Right lobe of liver (tissue), 4 donors: ENCODE data around the gene FAXDC2.

Experiments used
- POLR2A ChIP-seq: fragments of 450-650 bp; IDR thresholded peaks from one replicate; pipeline ENCODE4 v1.6.1; 2017; ENCODE audit warnings: antibody characterized with exemption, mild to moderate bottlenecking
- TF ChIP-seq, protein P1 (sequence below), 4 donors: fragments of 200-600 bp in 3 of 4; fragments of 450-650 bp in 1 of 4; IDR thresholded peaks; one replicate each; pipeline versions ENCODE4 v1.5.1 to v1.8.0; 2016 to 2022; ENCODE audit warnings: antibody characterized with exemption in 4 of 4, mild to moderate bottlenecking in 2 of 4
- donor health status: DM: no; HTN: no; CAD: no.
- donor health status: DM: no; HTN: no; CAD: no.
- donor health status: DM: no; HTN: yes; CAD: no.

DNA sequence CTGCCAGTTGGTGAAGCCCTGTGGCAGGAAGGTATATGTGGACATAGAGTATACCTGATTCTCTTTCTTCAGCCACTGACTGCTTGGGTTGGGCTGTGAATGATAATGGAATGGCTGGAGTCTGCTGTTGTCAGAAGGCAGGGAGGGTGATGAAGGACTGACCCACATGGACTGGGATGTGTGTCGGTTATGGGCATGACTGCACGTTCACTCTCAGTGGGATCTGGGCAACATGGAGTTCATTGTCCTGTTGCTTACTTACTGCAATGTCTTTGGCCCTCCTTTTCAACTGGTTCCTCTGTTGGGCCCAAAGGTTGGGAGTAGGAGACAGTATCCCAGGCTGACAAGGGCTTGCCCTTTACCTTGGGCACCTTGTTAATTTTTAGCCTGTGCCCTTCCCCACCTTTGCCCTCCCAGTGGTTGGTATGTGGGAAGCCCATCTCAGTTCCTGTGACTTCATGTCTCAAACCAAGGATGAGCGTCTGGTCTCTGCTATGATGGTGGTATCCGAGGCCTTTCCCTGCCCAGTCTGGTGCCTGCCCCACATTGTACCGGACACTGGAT is 34.6 kb downstream of the FAXDC2 start:
- TF ChIP-seq, protein P1, sequence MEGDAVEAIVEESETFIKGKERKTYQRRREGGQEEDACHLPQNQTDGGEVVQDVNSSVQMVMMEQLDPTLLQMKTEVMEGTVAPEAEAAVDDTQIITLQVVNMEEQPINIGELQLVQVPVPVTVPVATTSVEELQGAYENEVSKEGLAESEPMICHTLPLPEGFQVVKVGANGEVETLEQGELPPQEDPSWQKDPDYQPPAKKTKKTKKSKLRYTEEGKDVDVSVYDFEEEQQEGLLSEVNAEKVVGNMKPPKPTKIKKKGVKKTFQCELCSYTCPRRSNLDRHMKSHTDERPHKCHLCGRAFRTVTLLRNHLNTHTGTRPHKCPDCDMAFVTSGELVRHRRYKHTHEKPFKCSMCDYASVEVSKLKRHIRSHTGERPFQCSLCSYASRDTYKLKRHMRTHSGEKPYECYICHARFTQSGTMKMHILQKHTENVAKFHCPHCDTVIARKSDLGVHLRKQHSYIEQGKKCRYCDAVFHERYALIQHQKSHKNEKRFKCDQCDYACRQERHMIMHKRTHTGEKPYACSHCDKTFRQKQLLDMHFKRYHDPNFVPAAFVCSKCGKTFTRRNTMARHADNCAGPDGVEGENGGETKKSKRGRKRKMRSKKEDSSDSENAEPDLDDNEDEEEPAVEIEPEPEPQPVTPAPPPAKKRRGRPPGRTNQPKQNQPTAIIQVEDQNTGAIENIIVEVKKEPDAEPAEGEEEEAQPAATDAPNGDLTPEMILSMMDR (IDR thresholded peaks at IDR 0.05) = no peak
- TF ChIP-seq POLR2A = no peak
